Esophagus mucosa (tissue), 1 donor: Measurements from ENCODE around the gene DYNLT2. TPM values are rescaled to one million over a fixed set of nuclear protein-coding genes. Genes with fewer than 3 reads are reported as not detected.
"Not testable (repeated sequence)": the region's sequence is repeated elsewhere in the genome, so short reads cannot be mapped to it uniquely, and the experiment has no call there.

Source experiments
- ATAC-seq: fragments of 200-7000 bp; cut with Tn5 transposase; one replicate; pipeline ENCODE4 v1.9.1; 2020
- total RNA-seq: library from RNA; stranded (reverse); gene quantifications from one replicate; pipeline ENCODE4 v1.2.4, GENCODE V29; 2023
- donor health status: DM: yes; HTN: yes; CAD: no.

DYNLT2 gene
- total RNA-seq, 1 donor from 2014 or later, result 0.84 TPM

GRCh38 chr6:169783401-169783800 lies 32.0 kb upstream of the DYNLT2 start:
- ATAC-seq, result peak; percentile 86

- ATAC-seq, result peak; percentile 11
Observed at GRCh38 chr6:169782966-169783365, 31.6 kb upstream of the DYNLT2 start.

- no peak for ATAC-seq
Observed at GRCh38 chr6:169780571-169781091, 29.3 kb upstream of the DYNLT2 start.

GRCh38 chr6:169779896-169780295 lies 28.5 kb upstream of the DYNLT2 start:
- no peak for ATAC-seq

- peak; percentile 29 for ATAC-seq
Observed at GRCh38 chr6:169779092-169779815, 27.9 kb upstream of the DYNLT2 start.

GRCh38 chr6:169778646-169779045 lies 27.3 kb upstream of the DYNLT2 start:
- peak; percentile 80 for ATAC-seq

- ATAC-seq, result no peak
Observed at GRCh38 chr6:169777896-169778295, 26.5 kb upstream of the DYNLT2 start.

- no peak for ATAC-seq
Observed at GRCh38 chr6:169776379-169776778, 25.0 kb upstream of the DYNLT2 start.

- no peak for ATAC-seq
Observed at GRCh38 chr6:169775321-169775720, 23.9 kb upstream of the DYNLT2 start.

- no peak for ATAC-seq
Observed at GRCh38 chr6:169774347-169774746, 23.0 kb upstream of the DYNLT2 start.

- ATAC-seq, result no peak
Observed at GRCh38 chr6:169766921-169767736, 15.8 kb upstream of the DYNLT2 start.

- no peak for ATAC-seq
Observed at GRCh38 chr6:169766232-169766631, 14.9 kb upstream of the DYNLT2 start.

- not testable (repeated sequence) for ATAC-seq
Observed at GRCh38 chr6:169765789-169766188, 14.4 kb upstream of the DYNLT2 start.

GRCh38 chr6:169763881-169764280 lies 12.5 kb upstream of the DYNLT2 start:
- no peak for ATAC-seq

GRCh38 chr6:169763308-169763707 lies 11.9 kb upstream of the DYNLT2 start:
- no peak for ATAC-seq

- no peak for ATAC-seq
Observed at GRCh38 chr6:169755162-169755561, 3.8 kb upstream of the DYNLT2 start.

GRCh38 chr6:169752074-169752623 lies 777 bp upstream of the DYNLT2 start:
- peak; percentile 58 for ATAC-seq

- no peak for ATAC-seq
Observed at GRCh38 chr6:169746556-169746955, 4.8 kb downstream of the DYNLT2 start.

- ATAC-seq, result no peak
Observed at GRCh38 chr6:169745405-169745804, 6.0 kb downstream of the DYNLT2 start.

GRCh38 chr6:169741344-169741743 lies 10.0 kb downstream of the DYNLT2 start:
- no peak for ATAC-seq

GRCh38 chr6:169738976-169739529 lies 12.3 kb downstream of the DYNLT2 start:
- ATAC-seq, result no peak

GRCh38 chr6:169738204-169738975 lies 13.0 kb downstream of the DYNLT2 start:
- ATAC-seq, result no peak
